ENCODE data around the gene FRMPD1. TPM values are rescaled to one million over a fixed set of nuclear protein-coding genes. Genes with fewer than 3 reads are reported as not detected.

The FRMPD1 gene
- total and polyA plus RNA-seq, 9 donors = 0.01 to 0.46 (median 0.26) TPM; not detected in 4

DNA sequence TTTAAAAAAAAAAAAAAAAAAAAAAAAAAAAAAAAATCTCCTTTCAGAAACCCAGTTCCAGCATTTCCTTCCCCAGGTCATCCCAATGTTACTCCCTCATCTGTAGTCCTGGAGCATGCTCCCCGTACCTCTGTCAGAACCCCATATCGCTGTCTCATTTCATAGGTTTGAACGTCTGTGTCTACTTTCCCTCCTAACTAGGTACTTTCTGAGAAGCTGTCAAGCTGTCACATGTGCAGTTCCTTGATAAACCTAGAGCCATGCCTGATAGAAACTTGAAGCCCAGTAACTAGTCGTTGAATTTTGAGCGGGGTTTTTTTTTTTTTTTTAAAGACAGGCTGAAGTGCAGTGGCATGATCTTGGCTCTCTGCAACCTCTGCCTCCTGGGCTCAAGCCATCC, 118.6 kb downstream of the FRMPD1 start:
- TF ChIP-seq EP300 (IDR thresholded peaks at IDR 0.05) = no peak
- TF ChIP-seq POLR2A (IDR thresholded peaks at IDR 0.05) = no peak
- TF ChIP-seq, protein P1, sequence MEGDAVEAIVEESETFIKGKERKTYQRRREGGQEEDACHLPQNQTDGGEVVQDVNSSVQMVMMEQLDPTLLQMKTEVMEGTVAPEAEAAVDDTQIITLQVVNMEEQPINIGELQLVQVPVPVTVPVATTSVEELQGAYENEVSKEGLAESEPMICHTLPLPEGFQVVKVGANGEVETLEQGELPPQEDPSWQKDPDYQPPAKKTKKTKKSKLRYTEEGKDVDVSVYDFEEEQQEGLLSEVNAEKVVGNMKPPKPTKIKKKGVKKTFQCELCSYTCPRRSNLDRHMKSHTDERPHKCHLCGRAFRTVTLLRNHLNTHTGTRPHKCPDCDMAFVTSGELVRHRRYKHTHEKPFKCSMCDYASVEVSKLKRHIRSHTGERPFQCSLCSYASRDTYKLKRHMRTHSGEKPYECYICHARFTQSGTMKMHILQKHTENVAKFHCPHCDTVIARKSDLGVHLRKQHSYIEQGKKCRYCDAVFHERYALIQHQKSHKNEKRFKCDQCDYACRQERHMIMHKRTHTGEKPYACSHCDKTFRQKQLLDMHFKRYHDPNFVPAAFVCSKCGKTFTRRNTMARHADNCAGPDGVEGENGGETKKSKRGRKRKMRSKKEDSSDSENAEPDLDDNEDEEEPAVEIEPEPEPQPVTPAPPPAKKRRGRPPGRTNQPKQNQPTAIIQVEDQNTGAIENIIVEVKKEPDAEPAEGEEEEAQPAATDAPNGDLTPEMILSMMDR (IDR thresholded peaks at IDR 0.05) = no peak
- Histone ChIP-seq H3K4me1 (ENCODE audit: insufficient read depth) (no peaks in the 10 kb centered on the region), H3K27me3 (no peaks in the 10 kb centered on the region), H3K4me3 (no peak overlapping the region), H3K36me3 (no peaks in the 10 kb centered on the region), H3K27ac (no peak overlapping the region), H3K9me3 (no peaks in the 10 kb centered on the region)
- no peak for DNase-seq
- WGBS, 3 donors = 77 to 94% (median 90%) methylated on average over 5 of the region's 5 CpGs
- intact Hi-C loops (cut with DNase I) = no loop called here

GRCh38 chr9:37769995-37770394, 119.2 kb downstream of the FRMPD1 start:
- H3K27me3 ChIP-seq = no peaks in the 10 kb centered on the region
- no peaks in the 10 kb centered on the region for H3K4me1 ChIP-seq (ENCODE audit: insufficient read depth)
- 73 to 87% (median 81%) methylated on average over 3 of the region's 3 CpGs for WGBS, 3 donors
- no peak overlapping the region for H3K27ac ChIP-seq
- no peak overlapping the region for H3K4me3 ChIP-seq
- no peak for DNase-seq
- no peaks in the 10 kb centered on the region for H3K36me3 ChIP-seq
- TF ChIP-seq POLR2A (IDR thresholded peaks at IDR 0.05) = no peak
- no peak for TF ChIP-seq EP300 (IDR thresholded peaks at IDR 0.05)
- H3K9me3 ChIP-seq = no peaks in the 10 kb centered on the region
- intact Hi-C loops (cut with DNase I) = no loop called here

GRCh38 chr9:37775216-37775919, 124.6 kb downstream of the FRMPD1 start:
- Histone ChIP-seq H3K27ac (no peak overlapping the region), H3K9me3 (no peaks in the 10 kb centered on the region), H3K36me3 (no peaks in the 10 kb centered on the region), H3K27me3 (no peaks in the 10 kb centered on the region), H3K4me1 (ENCODE audit: insufficient read depth) (no peaks in the 10 kb centered on the region), H3K4me3 (no peak overlapping the region)
- intact Hi-C loops (cut with DNase I) = no loop called here
- no peak for DNase-seq
- 92 to 96% (median 96%) methylated on average over 1 of the region's 1 CpG for WGBS, 3 donors
- TF ChIP-seq EP300 (IDR thresholded peaks at IDR 0.05) = no peak
- TF ChIP-seq POLR2A (IDR thresholded peaks at IDR 0.05) = no peak
- TF ChIP-seq, protein P1 (IDR thresholded peaks at IDR 0.05) = no peak

GRCh38 chr9:37776328-37776727, 125.6 kb downstream of the FRMPD1 start:
- H3K4me3 ChIP-seq = no peak overlapping the region
- no peaks in the 10 kb centered on the region for H3K4me1 ChIP-seq (ENCODE audit: insufficient read depth)
- TF ChIP-seq, protein P1 (IDR thresholded peaks at IDR 0.05) = no peak
- TF ChIP-seq POLR2A (IDR thresholded peaks at IDR 0.05) (no peak), EP300 (IDR thresholded peaks at IDR 0.05) (no peak)
- DNase-seq = no peak
- no peaks in the 10 kb centered on the region for H3K27me3 ChIP-seq
- no peaks in the 10 kb centered on the region for H3K36me3 ChIP-seq
- intact Hi-C loops (cut with DNase I) = no loop called here
- no peak overlapping the region for H3K27ac ChIP-seq
- WGBS, 3 donors = 82 to 86% (median 85%) methylated on average over 5 of the region's 5 CpGs
- no peaks in the 10 kb centered on the region for H3K9me3 ChIP-seq

DNA sequence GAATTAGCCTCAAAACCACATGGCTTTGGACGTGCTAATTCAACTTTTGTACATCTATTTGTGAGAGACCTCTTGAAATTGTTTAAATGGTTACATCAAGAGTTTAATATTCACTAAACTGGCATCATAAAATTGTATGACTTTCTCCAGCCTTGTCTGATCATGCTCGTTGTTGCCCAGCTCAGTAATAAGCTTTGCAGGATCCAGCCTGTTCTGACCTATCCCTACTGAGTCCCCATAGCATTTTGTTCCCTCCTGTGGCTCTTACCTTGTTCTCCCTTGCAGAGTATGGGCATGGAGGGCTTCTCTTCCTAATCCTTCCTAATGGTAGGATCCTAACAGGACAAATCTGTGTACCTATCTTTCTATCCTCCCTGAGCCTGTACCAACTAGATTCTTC, 127.8 kb downstream of the FRMPD1 start:
- WGBS, 3 donors = 56 to 61% (median 60%) methylated on average over 2 of the region's 2 CpGs
- TF ChIP-seq POLR2A (IDR thresholded peaks at IDR 0.05) (no peak), EP300 (IDR thresholded peaks at IDR 0.05) (no peak)
- TF ChIP-seq, protein P1 (IDR thresholded peaks at IDR 0.05) = no peak
- Histone ChIP-seq H3K27me3 (no peaks in the 10 kb centered on the region), H3K36me3 (no peaks in the 10 kb centered on the region), H3K4me1 (ENCODE audit: insufficient read depth) (no peaks in the 10 kb centered on the region), H3K9me3 (no peaks in the 10 kb centered on the region), H3K27ac (no peak overlapping the region), H3K4me3 (no peak overlapping the region)
- intact Hi-C loops (cut with DNase I) = no loop called here
- no peak for DNase-seq

All from ovary (tissue), 9 donors.